HCT116 (cell line): ENCODE measurements around the gene APBA1. TPM values are rescaled to one million over a fixed set of nuclear protein-coding genes. Genes with fewer than 3 reads are reported as not detected.
A peak's percentile ranks its signal among the peaks of the same experiment; 100 is the strongest.

Experiments used
- ATAC-seq: fragments of 200-7000 bp; cut with Tn5 transposase; 2 replicates; pipeline ENCODE4 v1.9.1; 2020; ENCODE audit warnings: mild to moderate bottlenecking, moderate library complexity
- BruUV-seq: library from RNA; stranded (reverse); fragments of 400-500 nt; replicated peaks from 2 replicates; lab custom pipeline; 2021; lab: Mats Ljungman, UMichigan
- CTCF ChIA-PET: fragments of 300-600 bp; sonication (Branson Sonifier 250); formaldehyde crosslinking; loops from one replicate; lab custom pipeline; 2021; ENCODE audit warnings: antibody characterized with exemption; lab: Charles Lee
- POLR2A ChIA-PET: fragments of 300-600, 350-600 bp; sonication (Branson Sonifier 250); formaldehyde crosslinking; loops from one replicate; lab custom pipeline; 2021; ENCODE audit warnings: antibody characterized with exemption; lab: Charles Lee
- RAD21 ChIA-PET, 2 experiments: fragments of 300-600 bp; sonication (Branson Sonifier 250); formaldehyde crosslinking; loops; one replicate each; lab custom pipeline; 2023; ENCODE audit warnings: low total read pairs in 2 of 2; ENCODE audit not compliant: uncharacterized antibody in 2 of 2, unreplicated experiment in 2 of 2, low non-redundant PET in 1 of 2; lab: Charles Lee
- DNase-seq: peaks from one replicate; pipeline ENCODE4 v3.0.0-alpha.2; 2010; ENCODE audit warnings: low read depth, low spot score
- H2AFZ ChIP-seq: fragments of 200-600 bp; shearing (Covaris generic), sonication (generic); 2 replicates; pipeline ENCODE4 v1.6.1; 2017; ENCODE audit warnings: low read depth, mixed run types, mixed read lengths, antibody characterized with exemption, low read length; ENCODE audit not compliant: poor library complexity, severe bottlenecking
- H3K27ac ChIP-seq: 2 replicates; pipeline ENCODE4 v1.5.1; 2012; ENCODE audit warnings: low read depth, low read length
- H3K27me3 ChIP-seq: fragments of 200-600 bp; sonication (generic); 2 replicates; pipeline ENCODE4 v1.6.1; 2016; ENCODE audit warnings: mixed run types, low read length, mixed read lengths; ENCODE audit not compliant: insufficient read depth
- H3K36me3 ChIP-seq, 2 experiments: fragments of 200-500 bp in 1 of 2; fragments of 200-600 bp in 1 of 2; sonication (Bioruptor generic) in 1 of 2; sonication (generic) in 1 of 2; 2 replicates each; pipeline versions ENCODE4 v1.5.1 to v1.6.1; 2014 to 2016; ENCODE audit warnings: low read length in 2 of 2, inconsistent platforms in 1 of 2, mixed read lengths in 1 of 2, mixed run types in 1 of 2; ENCODE audit not compliant: insufficient read depth in 2 of 2, control insufficient read depth in 1 of 2
- H3K4me1 ChIP-seq, 2 experiments: fragments of 200-600 bp in 1 of 2; sonication (generic) in 1 of 2; 2 replicates each; pipeline versions ENCODE4 v1.5.1 to v1.6.1; 2012 to 2017; ENCODE audit warnings: low read length in 2 of 2, inconsistent platforms in 1 of 2, mild to moderate bottlenecking in 1 of 2, mixed read lengths in 1 of 2, mixed run types in 1 of 2, moderate library complexity in 1 of 2; ENCODE audit not compliant: insufficient read depth in 2 of 2, control insufficient read depth in 1 of 2
- H3K4me2 ChIP-seq: fragments of 200-600 bp; sonication (generic); 2 replicates; pipeline ENCODE4 v1.6.1; 2017; ENCODE audit warnings: mixed run types, low read length, mixed read lengths
- H3K4me3 ChIP-seq, 2 experiments: fragments of 200-600 bp in 1 of 2; sonication (generic) in 1 of 2; replicated peaks in 1 of 2; 2 replicates each; pipeline ENCODE4 v1.5.1; 2011 to 2016; ENCODE audit warnings: low read length in 2 of 2, control low read depth in 1 of 2, low read depth in 1 of 2, mild to moderate bottlenecking in 1 of 2, mixed read lengths in 1 of 2, mixed run types in 1 of 2
- H3K79me2 ChIP-seq: fragments of 200-600 bp; sonication (generic); 2 replicates; pipeline ENCODE4 v1.6.1; 2017; ENCODE audit warnings: mild to moderate bottlenecking, mixed run types, low read length, moderate library complexity, mixed read lengths; ENCODE audit not compliant: insufficient read depth
- H3K9ac ChIP-seq: fragments of 200-600 bp; sonication (generic); 2 replicates; pipeline ENCODE4 v1.6.1; 2016; ENCODE audit warnings: low read length, mixed read lengths
- H3K9me2 ChIP-seq: fragments of 200-600 bp; sonication (generic), shearing (Covaris generic); 2 replicates; pipeline ENCODE4 v1.6.1; 2017; ENCODE audit warnings: mixed run types, mild to moderate bottlenecking, moderate library complexity; ENCODE audit not compliant: insufficient read depth
- H3K9me3 ChIP-seq, 2 experiments: fragments of 200-500 bp in 1 of 2; fragments of 200-600 bp in 1 of 2; sonication (Bioruptor generic) in 1 of 2; sonication (generic) in 1 of 2; 2 replicates each; pipeline ENCODE4 v1.6.1; 2014 to 2017; ENCODE audit warnings: low read length in 2 of 2, mixed read lengths in 2 of 2, inconsistent platforms in 1 of 2, low read depth in 1 of 2, mild to moderate bottlenecking in 1 of 2, mixed run types in 1 of 2, moderate library complexity in 1 of 2; ENCODE audit not compliant: control insufficient read depth in 1 of 2, insufficient read depth in 1 of 2
- H4K20me1 ChIP-seq: fragments of 200-600 bp; sonication (generic), shearing (Covaris generic); 2 replicates; pipeline ENCODE4 v1.6.1; 2017; ENCODE audit warnings: mixed run types, mild to moderate bottlenecking, moderate library complexity; ENCODE audit not compliant: insufficient read depth
- CTCF ChIP-seq, 3 experiments: fragments of 200-600 bp in 1 of 3; sonication (generic) in 1 of 3; IDR thresholded peaks in 2 of 3; conservative IDR thresholded peaks in 1 of 3; 2 replicates each; pipeline ENCODE4 v1.5.1; 2012 to 2017; ENCODE audit warnings: low read depth in 2 of 3, low read length in 2 of 3, antibody characterized with exemption in 1 of 3, borderline replicate concordance in 1 of 3, control low read depth in 1 of 3, mild to moderate bottlenecking in 1 of 3, mixed read lengths in 1 of 3, mixed run types in 1 of 3, moderate library complexity in 1 of 3; ENCODE audit not compliant: insufficient read depth in 1 of 3
- ELF1 ChIP-seq: IDR thresholded peaks from 2 replicates; pipeline ENCODE4 v1.6.1; 2012; ENCODE audit warnings: low read depth, borderline replicate concordance
- EZH2 ChIP-seq: fragments of 200-600 bp; sonication (generic); IDR thresholded peaks from 2 replicates; pipeline ENCODE4 v1.6.1; 2017; ENCODE audit warnings: antibody characterized with exemption, mixed run types
- EZH2phosphoT487 ChIP-seq: fragments of 200-600 bp; IDR thresholded peaks from 2 replicates; pipeline ENCODE4 v1.6.1; 2018; ENCODE audit warnings: antibody characterized with exemption, borderline replicate concordance
- POLR2AphosphoS5 ChIP-seq: IDR thresholded peaks from 2 replicates; pipeline ENCODE4 v1.6.1; 2011; ENCODE audit warnings: mild to moderate bottlenecking, low read depth, low read length, moderate library complexity
- SRF ChIP-seq: IDR thresholded peaks from 2 replicates; pipeline ENCODE4 v1.6.1; 2012; ENCODE audit warnings: low read depth
- YY1 ChIP-seq: IDR thresholded peaks from 2 replicates; pipeline ENCODE4 v1.6.1; 2011; ENCODE audit warnings: low read length, low read depth, moderate library complexity, mild to moderate bottlenecking; ENCODE audit not compliant: insufficient replicate concordance; ENCODE audit errors: extremely low read depth
- ZNF274 ChIP-seq: fragments of 200-500 bp; sonication (Bioruptor generic); IDR thresholded peaks from 2 replicates; pipeline ENCODE4 v1.6.1; 2014; ENCODE audit warnings: mild to moderate bottlenecking, low read depth, low read length, inconsistent platforms
- intact Hi-C: fragments of 100-400 bp; cut with micrococcal nuclease; formaldehyde crosslinking; loops from 2 replicates; pipeline ENCODE4 v1.10.0; 2022
- total RNA-seq: library from RNA; stranded (reverse); gene quantifications from one replicate; pipeline ENCODE4 v1.2.1, GENCODE V29; 2021; ENCODE audit not compliant: unreplicated experiment
- TF ChIP-seq, protein P1 (sequence below): IDR thresholded peaks from 2 replicates; pipeline ENCODE4 v1.6.1; 2012; ENCODE audit warnings: low read depth

APBA1 gene
- total RNA-seq, 1 experiment from 2014 or later = 0.20 TPM

DNA sequence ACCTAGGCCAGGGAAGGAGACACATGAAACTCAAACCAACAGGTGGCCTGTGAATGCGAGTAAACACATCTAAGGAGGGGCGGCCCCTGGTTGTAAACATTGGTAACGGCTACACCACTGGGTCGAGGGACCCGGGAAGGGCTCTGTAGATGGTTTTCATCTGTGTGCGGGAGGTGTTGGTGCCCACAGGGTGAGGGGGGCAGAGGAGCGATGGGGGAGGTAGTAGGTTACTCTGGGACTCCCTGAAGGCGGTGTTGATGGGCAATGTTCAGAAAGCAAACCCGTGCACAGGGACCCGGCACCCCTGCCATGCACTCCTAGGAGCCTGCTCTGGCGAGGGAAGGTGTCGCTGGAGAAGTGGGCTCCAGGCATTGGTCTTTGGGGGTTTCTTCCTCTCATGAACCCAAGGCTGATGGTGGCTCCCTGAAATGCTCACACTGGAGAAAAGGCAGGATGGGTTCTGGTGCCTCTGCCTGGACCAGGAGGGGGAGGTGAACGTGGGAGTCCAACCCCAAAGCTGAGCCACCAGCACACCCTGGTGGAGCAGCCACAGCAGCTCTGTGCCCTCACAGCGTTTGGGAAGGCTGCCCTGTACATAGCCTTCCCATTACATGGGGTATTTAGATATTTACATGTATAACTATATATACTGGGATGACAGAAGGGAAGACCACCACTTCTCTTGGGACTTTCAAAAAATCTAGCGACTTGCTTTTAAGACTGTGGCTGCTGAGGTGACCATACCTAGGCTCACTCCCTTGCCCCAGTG lies 244.0 kb downstream of the APBA1 start:
- no peak for TF ChIP-seq POLR2AphosphoS5
- TF ChIP-seq YY1 = no peak
- TF ChIP-seq, protein P1, sequence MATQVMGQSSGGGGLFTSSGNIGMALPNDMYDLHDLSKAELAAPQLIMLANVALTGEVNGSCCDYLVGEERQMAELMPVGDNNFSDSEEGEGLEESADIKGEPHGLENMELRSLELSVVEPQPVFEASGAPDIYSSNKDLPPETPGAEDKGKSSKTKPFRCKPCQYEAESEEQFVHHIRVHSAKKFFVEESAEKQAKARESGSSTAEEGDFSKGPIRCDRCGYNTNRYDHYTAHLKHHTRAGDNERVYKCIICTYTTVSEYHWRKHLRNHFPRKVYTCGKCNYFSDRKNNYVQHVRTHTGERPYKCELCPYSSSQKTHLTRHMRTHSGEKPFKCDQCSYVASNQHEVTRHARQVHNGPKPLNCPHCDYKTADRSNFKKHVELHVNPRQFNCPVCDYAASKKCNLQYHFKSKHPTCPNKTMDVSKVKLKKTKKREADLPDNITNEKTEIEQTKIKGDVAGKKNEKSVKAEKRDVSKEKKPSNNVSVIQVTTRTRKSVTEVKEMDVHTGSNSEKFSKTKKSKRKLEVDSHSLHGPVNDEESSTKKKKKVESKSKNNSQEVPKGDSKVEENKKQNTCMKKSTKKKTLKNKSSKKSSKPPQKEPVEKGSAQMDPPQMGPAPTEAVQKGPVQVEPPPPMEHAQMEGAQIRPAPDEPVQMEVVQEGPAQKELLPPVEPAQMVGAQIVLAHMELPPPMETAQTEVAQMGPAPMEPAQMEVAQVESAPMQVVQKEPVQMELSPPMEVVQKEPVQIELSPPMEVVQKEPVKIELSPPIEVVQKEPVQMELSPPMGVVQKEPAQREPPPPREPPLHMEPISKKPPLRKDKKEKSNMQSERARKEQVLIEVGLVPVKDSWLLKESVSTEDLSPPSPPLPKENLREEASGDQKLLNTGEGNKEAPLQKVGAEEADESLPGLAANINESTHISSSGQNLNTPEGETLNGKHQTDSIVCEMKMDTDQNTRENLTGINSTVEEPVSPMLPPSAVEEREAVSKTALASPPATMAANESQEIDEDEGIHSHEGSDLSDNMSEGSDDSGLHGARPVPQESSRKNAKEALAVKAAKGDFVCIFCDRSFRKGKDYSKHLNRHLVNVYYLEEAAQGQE = no peak
- no peak for TF ChIP-seq EZH2
- TF ChIP-seq CTCF (IDR thresholded peaks at IDR 0.05 in 2 of 3, conservative IDR thresholded peaks at IDR 0.05 in 1 of 3; ENCODE audit: borderline replicate concordance in 1 of 3, insufficient read depth in 1 of 3, low read depth in 2 of 3, low read length in 2 of 3) = no peak
- TF ChIP-seq ZNF274 = no peak
- TF ChIP-seq SRF = no peak
- TF ChIP-seq ELF1 = no peak
- TF ChIP-seq EZH2phosphoT487 = no peak
- intact Hi-C loops = loop anchor here (10.0 kb wide), 1 partner anchor 797 kb away; no protein-coding TSS in a partner anchor
- POLR2A ChIA-PET = no interaction called here
- BruUV-seq = no TSS peak
- H4K20me1 ChIP-seq = no peaks in the 10 kb centered on the region
- H3K9me2 ChIP-seq = no peaks in the 10 kb centered on the region
- DNase-seq = no peak
- no peaks in the 10 kb centered on the region for H3K4me1 ChIP-seq
- H3K36me3 ChIP-seq = no peaks in the 10 kb centered on the region
- no peak overlapping the region for H3K9ac ChIP-seq
- no peak overlapping the region for H3K4me3 ChIP-seq
- H3K27ac ChIP-seq = no peak overlapping the region
- no peaks in the 10 kb centered on the region for H3K79me2 ChIP-seq
- RAD21 ChIA-PET = no interaction called here
- no peak overlapping the region for H3K4me2 ChIP-seq
- H2AFZ ChIP-seq = no peak overlapping the region
- H3K27me3 ChIP-seq = 0 out of 2 replicates have a peak, but pooled peaks cover 5% of the 10 kb centered on the region
- CTCF ChIA-PET = no interaction called here
- no peaks in the 10 kb centered on the region for H3K9me3 ChIP-seq
- ATAC-seq = peak; percentile 51
